ENCODE data around the gene RNF208.

Gene RNF208

DNA sequence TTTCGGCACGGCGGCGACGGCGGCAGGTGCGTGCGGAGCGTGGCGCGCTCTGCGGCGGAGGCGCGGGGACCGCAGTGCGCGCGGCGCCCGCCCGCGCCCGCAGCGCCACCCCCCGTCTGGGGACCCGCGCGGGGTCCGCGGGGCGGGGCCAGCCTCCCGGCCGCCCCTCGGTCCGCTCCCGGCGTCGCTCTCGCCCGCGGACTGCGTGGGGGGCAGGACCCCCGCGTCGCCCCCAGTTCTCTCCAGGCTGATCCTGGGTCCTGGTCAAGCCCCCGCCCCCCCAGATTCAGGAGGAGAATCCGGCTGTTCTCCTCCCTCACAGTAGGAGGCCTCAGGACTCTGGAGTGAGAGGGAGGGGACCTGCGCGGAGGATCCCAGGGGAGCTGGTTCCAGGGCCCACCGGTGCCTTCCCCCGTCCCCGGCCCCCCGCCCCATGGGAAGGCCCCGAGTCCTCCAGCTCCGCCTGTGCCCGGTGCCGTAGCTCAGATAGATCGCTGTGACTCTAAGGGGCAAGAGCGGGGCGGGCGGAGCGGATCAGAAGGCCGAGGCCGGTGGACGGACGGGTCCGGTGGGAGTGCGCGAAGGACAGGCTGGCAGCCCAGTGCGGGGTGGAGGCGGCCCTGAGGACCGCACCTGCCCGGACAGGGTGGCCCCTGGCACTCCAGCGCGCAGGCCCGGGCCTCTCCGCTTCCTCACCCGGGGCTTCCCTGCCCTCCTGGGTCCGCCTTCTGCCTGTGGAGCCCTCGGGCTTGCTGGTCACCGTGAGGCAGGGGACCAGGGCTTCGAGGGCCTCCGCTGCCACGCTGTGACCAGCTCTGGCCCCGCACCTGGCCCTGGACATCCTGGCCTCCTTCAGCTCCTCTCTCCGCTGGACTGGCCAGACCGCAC lies at the start of gene RNF208:
Gene RNF208, minus strand, starts transcription at position 51 of the 888 bp plus-strand sequence. CDS start 1,028 bp downstream, outside the sequence.
- DNase-seq (ENCODE audit: low read depth): no peak

DNA sequence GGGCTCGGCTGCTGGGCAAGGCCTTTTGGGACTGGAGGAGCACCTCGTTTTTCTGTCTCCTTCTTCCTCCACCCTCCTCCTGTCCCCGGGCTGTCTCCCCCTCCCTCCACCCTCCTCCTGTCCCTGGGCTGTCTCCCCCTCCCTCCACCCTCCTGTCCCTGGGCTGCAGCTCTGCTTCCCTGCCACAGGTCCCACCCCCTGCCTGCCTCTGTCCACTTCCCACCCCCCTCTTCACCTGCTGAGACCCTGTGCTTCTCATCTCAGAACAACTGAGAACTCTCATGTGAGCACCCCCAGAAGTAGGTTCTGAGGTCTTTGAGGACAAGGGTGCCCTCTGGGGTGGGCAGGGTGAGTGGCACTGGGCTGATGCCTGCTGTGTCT lies 49.6 kb upstream of the RNF208 start:
- no peak for DNase-seq (ENCODE audit: low read depth)

DNA sequence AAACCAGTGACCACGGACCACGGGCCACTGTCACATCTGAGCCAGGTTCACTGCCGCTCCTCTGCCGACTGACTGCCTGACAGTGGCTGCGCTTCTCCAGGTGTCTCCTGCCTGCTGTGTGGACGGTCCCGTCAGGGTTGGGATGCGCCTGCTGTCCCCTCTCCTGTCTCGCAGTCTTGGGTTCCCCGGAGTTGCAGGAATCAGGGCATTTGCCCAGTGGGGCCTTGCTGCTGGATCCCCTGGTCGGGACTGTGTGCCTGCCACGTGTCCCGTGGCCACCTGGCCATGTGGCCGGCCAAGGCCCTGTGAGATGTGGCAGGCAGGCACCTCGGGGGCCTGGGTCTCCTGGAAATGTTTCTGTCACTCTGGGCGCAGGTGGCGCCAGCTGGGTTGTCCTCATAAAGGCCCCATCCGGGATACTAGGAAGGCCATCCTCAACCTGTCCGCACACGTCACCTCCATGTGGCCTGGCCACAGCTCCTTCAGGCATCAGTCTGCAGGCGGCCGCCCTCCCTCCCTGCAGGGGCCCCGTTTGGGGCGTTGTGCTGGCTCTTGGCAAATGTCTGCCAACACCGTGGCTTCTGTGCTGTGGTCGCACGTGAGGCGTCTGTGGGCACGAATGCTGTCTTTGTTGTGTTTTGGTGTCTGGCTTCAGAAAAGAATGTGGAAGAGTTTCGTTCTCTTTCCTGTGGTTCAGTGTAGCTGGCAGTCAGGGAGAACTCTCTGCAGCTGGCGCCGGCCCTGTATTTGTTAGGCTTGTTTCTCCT lies 49.1 kb upstream of the RNF208 start:
- DNase-seq (ENCODE audit: low read depth): no peak

GRCh38 chr9:137269231-137269772 lies 47.3 kb upstream of the RNF208 start:
- DNase-seq (ENCODE audit: low read depth): peak; percentile 91

GRCh38 chr9:137268538-137269201 lies 46.6 kb upstream of the RNF208 start:
- no peak for DNase-seq (ENCODE audit: low read depth)

GRCh38 chr9:137267933-137268355 lies 45.9 kb upstream of the RNF208 start:
- DNase-seq (ENCODE audit: low read depth): no peak

- no peak for DNase-seq (ENCODE audit: low read depth)
These were observed 44.8 kb upstream of the RNF208 start for GRCh38 chr9:137266585-137267453.

DNA sequence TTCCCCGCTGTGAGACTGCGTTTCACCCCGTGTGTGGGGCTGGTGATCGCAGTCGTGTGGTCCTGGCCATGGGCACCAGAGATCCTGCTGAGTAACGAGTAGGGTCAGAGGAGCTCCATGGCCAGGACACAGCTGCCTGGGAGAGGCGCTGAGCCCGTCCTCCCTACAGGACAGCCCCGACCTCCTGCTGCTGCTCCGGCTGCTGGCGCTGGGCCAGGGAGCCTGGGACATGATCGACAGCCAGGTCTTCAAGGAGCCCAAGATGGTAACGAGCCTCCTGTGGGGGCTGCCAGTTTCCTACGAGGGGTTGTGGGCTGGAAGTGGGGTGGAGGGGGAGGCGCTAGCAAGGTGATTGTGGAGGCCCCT lies 44.1 kb upstream of the RNF208 start:
- no peak for DNase-seq (ENCODE audit: low read depth)

- no peak for DNase-seq (ENCODE audit: low read depth)
These were observed 43.6 kb upstream of the RNF208 start for GRCh38 chr9:137265496-137266161.

DNA sequence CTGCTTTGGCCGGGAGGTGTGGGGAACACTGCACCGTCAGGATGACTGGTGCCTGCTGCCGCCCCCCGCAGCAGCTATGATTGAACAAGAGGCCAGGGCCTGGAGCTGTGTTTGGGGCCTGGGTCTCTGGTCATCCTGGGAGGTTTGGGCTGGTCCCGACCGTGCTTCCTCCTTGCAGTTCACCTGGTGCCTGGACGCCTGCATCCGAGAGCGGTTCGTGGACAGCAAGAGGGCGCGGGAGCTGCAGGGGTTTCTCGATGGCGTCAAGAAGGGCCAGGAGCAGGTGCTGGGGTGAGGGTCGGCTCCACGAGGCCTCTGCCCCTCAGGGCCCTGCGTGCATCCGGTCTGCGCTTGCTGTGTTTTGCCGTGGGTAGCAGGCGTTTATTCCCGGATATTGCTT lies 42.0 kb upstream of the RNF208 start:
- DNase-seq (ENCODE audit: low read depth): no peak

DNA sequence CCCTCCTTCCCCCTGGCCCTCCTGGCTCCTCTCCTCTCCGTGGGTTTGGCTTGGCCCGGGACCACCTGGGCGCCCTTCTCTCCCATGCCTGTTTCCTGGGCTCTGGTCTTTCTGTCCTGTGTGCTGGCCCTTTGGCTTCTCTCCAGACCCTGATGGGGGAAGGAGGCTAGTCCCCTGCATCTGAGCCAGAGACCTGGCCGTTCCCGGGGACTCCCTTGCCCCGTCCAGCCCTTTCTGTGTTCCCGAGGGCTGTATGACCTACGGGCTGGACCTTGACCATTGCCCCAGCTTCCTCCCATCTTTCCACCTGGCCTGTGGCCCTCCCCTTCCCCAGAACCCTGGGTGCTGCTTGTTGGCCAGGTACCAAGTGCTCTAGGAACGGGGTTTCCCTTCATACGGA lies 41.5 kb upstream of the RNF208 start:
- DNase-seq (ENCODE audit: low read depth): no peak

- DNase-seq (ENCODE audit: low read depth): no peak
These were observed 40.9 kb upstream of the RNF208 start for GRCh38 chr9:137262909-137263285.

- DNase-seq (ENCODE audit: low read depth): peak; percentile 51
These were observed 40.3 kb upstream of the RNF208 start for GRCh38 chr9:137262173-137262908.

DNA sequence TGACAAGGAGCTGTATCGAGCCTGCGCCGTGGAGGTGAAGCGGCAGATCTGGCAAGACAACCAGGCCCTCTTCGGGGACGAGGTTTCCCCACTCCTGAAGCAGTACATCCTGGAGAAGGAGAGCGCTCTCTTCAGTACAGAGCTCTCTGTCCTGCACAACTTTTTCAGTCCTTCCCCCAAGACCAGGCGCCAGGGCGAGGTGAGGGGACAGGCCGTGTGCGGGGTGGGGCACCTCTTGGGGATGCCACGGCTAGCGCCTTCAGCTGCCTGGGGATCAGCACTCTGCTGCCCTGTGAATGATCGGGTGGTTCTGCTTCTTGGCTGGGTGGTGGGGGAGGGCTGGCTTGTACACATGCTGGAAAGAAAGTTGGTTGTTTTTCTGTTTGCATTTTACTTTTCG lies 34.8 kb upstream of the RNF208 start:
- no peak for DNase-seq (ENCODE audit: low read depth)

DNA sequence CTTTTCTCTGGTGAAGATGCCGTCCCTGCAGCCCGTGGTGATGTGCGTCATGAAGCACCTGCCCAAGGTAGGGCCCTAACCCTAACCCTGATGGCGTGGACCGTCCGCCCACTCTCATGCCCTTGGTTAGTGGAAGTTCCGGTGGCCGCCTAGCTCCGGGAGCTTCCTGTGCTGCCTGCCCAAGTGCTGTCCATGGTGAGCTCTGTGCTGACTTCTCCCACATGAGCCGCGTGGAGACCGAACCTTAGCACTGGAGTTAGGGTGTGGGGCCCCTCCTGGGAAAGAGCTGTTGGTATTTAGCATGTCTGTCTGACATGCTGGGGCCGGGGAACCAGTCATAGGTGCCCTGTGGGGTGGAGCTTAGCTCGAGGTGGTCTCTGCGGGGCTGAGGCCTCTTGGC lies 34.3 kb upstream of the RNF208 start:
- no peak for DNase-seq (ENCODE audit: low read depth)

DNA sequence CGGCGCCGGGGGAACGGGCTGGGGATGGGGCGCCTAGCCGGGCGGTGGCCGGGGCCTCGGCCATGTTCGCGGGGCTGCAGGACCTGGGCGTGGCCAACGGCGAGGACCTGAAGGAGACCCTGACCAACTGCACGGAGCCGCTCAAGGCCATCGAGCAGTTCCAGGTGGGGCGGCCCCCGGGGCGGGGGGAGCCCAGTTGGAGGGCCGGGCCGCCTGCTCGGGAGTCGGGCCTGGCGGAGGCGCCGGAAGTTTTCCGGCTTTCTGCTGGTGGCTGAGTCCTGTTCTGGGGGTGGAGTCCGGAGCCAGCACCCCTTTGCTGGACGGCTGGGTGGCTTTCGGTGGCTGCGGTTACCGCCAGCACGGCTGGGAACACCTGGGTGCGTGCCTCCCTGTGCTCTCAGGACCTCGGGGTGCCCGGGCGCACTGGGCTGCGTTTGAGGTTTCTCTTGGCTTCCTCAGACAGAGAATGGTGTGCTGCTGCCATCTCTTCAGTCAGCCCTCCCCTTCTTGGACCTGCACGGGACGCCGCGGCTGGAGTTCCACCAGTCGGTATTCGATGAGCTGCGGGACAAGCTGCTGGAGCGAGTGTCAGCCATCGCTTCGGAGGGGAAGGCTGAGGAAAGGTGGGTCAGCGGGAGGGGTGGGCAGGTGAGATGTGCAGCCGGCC lies 33.5 kb upstream of the RNF208 start:
- no peak for DNase-seq (ENCODE audit: low read depth)

GRCh38 chr9:137254624-137255447 lies 32.8 kb upstream of the RNF208 start, which contains the start of gene NELFB:
NELFB (plus strand) TSS chr9:137255327.
- peak; percentile 84 for DNase-seq (ENCODE audit: low read depth)

Data from fibroblast of gingiva (primary cell).